ENCODE measurements around the gene ATG2A. TPM values are rescaled to one million over a fixed set of nuclear protein-coding genes. Genes with fewer than 3 reads are reported as not detected.
A peak's percentile ranks its signal among the peaks of the same experiment; 100 is the strongest.

The ATG2A gene
- total and polyA plus RNA-seq, 9 of the 15 experiments (the other 6 are each of a cell fraction or from before 2014, with no cell fraction given), result 0.25 to 45.9 (median 5.2) TPM

- peak; percentile 64 for FAIRE-seq
- CTCF ChIA-PET (ENCODE audit: low intra/inter-chr PET ratio), result no interaction called here
Measured at GRCh38 chr11:64935359-64936081, 18.5 kb upstream of the ATG2A start, which contains the start of gene GPHA2. GPHA2 (minus strand) TSS chr11:64935893; CDS start chr11:64935460, 433 bp downstream.

More at GRCh38 chr11:64935359-64936081, 18.5 kb upstream of the ATG2A start, which contains the start of gene GPHA2:
- Histone ChIP-seq H3K9ac (ENCODE audit: insufficient read depth in 1 of 2, low read depth in 2 of 2, low read length in 2 of 2) (peak within 1 kb of the TSS in 1 of 2 experiments; percentile 82; a peak in 2 of 4 replicates), H3K4me3 (no peak within 1 kb of the TSS), H3K27me3 (ENCODE audit: control insufficient read depth in 2 of 2, insufficient read depth in 2 of 2, low read length in 2 of 2) (no peaks in the 10 kb centered on the region), H3K9me1 (ENCODE audit: control insufficient read depth, insufficient read depth, low read length) (no peaks in the 10 kb centered on the region), H3K36me3 (ENCODE audit: control insufficient read depth, insufficient read depth, low read length) (peaks cover 7% of the 10 kb centered on the region; the same call in 1 of the 3 replicates), H2AFZ (ENCODE audit: low read depth, low read length) (0 out of 2 replicates have a peak within 1 kb of the TSS, but pooled peaks have one; percentile 48), H4K20me1 (replicated peaks; ENCODE audit: control insufficient read depth, insufficient read depth, low read length) (no peaks in the 10 kb centered on the region; the same call in 1 of the 2 replicates), H3K79me2 (ENCODE audit: control insufficient read depth, insufficient read depth, low read length) (no peaks in the 10 kb centered on the region), H3K9me3 (replicated peaks; ENCODE audit: control insufficient read depth, insufficient read depth, low read depth, low read length) (no peaks in the 10 kb centered on the region), H3K4me1 (replicated peaks in 1 of 2; ENCODE audit: control insufficient read depth in 2 of 2, insufficient read depth in 2 of 2, low read length in 2 of 2) (peaks cover 8 to 28% of the 10 kb centered on the region in 2 experiments; a peak in 4 of 5 replicates), H3K27ac (ENCODE audit: extremely low read depth, low read depth, low read length) (no peak within 1 kb of the TSS), H3K4me2 (ENCODE audit: insufficient read depth, low read length) (no peak within 1 kb of the TSS)
- ATAC-seq (peak; percentile 41), DNase-seq (ENCODE audit: extremely low read depth in 1 of 4, low spot score in 3 of 4) (peak in 3 of 4 experiments; percentile 33 to 54 (median 52))
- 51% methylated on average over 13 of the region's 14 CpGs for WGBS (ENCODE audit: insufficient coverage, low coverage, missing lambda C conversion rate)
- intact Hi-C loops (cut with micrococcal nuclease), result no loop called here
- BruUV-seq (replicated peaks), result no TSS peak
- TF ChIP-seq, protein P1, sequence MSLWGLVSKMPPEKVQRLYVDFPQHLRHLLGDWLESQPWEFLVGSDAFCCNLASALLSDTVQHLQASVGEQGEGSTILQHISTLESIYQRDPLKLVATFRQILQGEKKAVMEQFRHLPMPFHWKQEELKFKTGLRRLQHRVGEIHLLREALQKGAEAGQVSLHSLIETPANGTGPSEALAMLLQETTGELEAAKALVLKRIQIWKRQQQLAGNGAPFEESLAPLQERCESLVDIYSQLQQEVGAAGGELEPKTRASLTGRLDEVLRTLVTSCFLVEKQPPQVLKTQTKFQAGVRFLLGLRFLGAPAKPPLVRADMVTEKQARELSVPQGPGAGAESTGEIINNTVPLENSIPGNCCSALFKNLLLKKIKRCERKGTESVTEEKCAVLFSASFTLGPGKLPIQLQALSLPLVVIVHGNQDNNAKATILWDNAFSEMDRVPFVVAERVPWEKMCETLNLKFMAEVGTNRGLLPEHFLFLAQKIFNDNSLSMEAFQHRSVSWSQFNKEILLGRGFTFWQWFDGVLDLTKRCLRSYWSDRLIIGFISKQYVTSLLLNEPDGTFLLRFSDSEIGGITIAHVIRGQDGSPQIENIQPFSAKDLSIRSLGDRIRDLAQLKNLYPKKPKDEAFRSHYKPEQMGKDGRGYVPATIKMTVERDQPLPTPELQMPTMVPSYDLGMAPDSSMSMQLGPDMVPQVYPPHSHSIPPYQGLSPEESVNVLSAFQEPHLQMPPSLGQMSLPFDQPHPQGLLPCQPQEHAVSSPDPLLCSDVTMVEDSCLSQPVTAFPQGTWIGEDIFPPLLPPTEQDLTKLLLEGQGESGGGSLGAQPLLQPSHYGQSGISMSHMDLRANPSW (CRISPR knock-in tag; IDR thresholded peaks at IDR 0.05), result no peak
- TF ChIP-seq, protein P2, sequence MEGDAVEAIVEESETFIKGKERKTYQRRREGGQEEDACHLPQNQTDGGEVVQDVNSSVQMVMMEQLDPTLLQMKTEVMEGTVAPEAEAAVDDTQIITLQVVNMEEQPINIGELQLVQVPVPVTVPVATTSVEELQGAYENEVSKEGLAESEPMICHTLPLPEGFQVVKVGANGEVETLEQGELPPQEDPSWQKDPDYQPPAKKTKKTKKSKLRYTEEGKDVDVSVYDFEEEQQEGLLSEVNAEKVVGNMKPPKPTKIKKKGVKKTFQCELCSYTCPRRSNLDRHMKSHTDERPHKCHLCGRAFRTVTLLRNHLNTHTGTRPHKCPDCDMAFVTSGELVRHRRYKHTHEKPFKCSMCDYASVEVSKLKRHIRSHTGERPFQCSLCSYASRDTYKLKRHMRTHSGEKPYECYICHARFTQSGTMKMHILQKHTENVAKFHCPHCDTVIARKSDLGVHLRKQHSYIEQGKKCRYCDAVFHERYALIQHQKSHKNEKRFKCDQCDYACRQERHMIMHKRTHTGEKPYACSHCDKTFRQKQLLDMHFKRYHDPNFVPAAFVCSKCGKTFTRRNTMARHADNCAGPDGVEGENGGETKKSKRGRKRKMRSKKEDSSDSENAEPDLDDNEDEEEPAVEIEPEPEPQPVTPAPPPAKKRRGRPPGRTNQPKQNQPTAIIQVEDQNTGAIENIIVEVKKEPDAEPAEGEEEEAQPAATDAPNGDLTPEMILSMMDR (IDR thresholded peaks at IDR 0.05 in 2 of 3, conservative IDR thresholded peaks at IDR 0.05 in 1 of 3; ENCODE audit: insufficient read depth in 2 of 3, low read depth in 1 of 3, low read length in 3 of 3), result 0 out of 6 replicates have a peak, but pooled peaks of 1 of the 3 experiments have one; percentile 3
- 0 out of 2 replicates have a peak, but pooled peaks have one; percentile 11 for TF ChIP-seq MYNN (IDR thresholded peaks at IDR 0.05)
- no peak for TF ChIP-seq MYNN (CRISPR knock-in tag; IDR thresholded peaks at IDR 0.05)
- POLR2A ChIA-PET, result interaction anchor here (0.5 to 2.3 kb wide), 8 partner anchors 9 to 177 kb away, joined by 3 to 8 read pairs (median 3); partner anchors contain the start of gene SAC3D1
- in situ Hi-C loops (cut with MboI), result no loop called here

Measured in K562 (cell line).